Measurements from ENCODE around the gene FOXN1.

GRCh38 chr17:28497931-28498330 is 8.2 kb upstream of the FOXN1 start:
- TF ChIP-seq CTCF (IDR thresholded peaks at IDR 0.05; ENCODE audit: insufficient read depth, low read depth, low read length) (no peak), EZH2 (IDR thresholded peaks at IDR 0.05; ENCODE audit: insufficient read depth, low read length) (no peak)

All from astrocyte (in vitro differentiated cells and primary cell).